Adipocyte (in vitro differentiated cells): ENCODE results near the gene PMPCA.

ENCODE experiments used
- DNase-seq: peaks from one replicate; pipeline ENCODE4 v3.0.0-alpha.2; 2015; ENCODE audit warnings: low read depth
- H3K27me3 ChIP-seq: replicated peaks from 2 replicates; pipeline ENCODE4 v1.7.0; 2013; ENCODE audit warnings: mild to moderate bottlenecking, low read length, moderate library complexity; ENCODE audit not compliant: control insufficient read depth, insufficient read depth
- H3K36me3 ChIP-seq: 2 replicates; pipeline ENCODE4 v1.7.0; 2013; ENCODE audit warnings: low read length, mild to moderate bottlenecking, moderate library complexity; ENCODE audit not compliant: control insufficient read depth, insufficient read depth, severe bottlenecking
- H3K4me1 ChIP-seq: 2 replicates; pipeline ENCODE4 v1.7.0; 2013; ENCODE audit warnings: mild to moderate bottlenecking, low read length, moderate library complexity; ENCODE audit not compliant: control insufficient read depth, insufficient read depth
- H3K4me3 ChIP-seq: 2 replicates; pipeline ENCODE4 v1.7.0; 2013; ENCODE audit warnings: mild to moderate bottlenecking, low read length, moderate library complexity
- H3K9ac ChIP-seq: 2 replicates; pipeline ENCODE4 v1.7.0; 2013; ENCODE audit warnings: mild to moderate bottlenecking, low read length, moderate library complexity
- H3K9me3 ChIP-seq: 2 replicates; pipeline ENCODE4 v1.7.0; 2013; ENCODE audit warnings: mild to moderate bottlenecking, low read length, moderate library complexity; ENCODE audit not compliant: control insufficient read depth

PMPCA gene

GRCh38 chr9:136410500-136411287, at the start of gene PMPCA, which contains the start of gene ENTR1:
TSS of gene PMPCA (plus strand) at chr9:136410658. CDS start at chr9:136410669, 11 bp downstream.
TSS of gene ENTR1 (minus strand) at chr9:136410614. CDS start at chr9:136410397, 217 bp downstream.
- Histone ChIP-seq H3K27me3 (no peaks in the 10 kb centered on the region), H3K9ac (peak within 1 kb of the TSS; percentile 97), H3K9me3 (no peaks in the 10 kb centered on the region), H3K36me3 (peaks cover 52% of the 10 kb centered on the region), H3K4me3 (peak within 1 kb of the TSS; percentile 98), H3K4me1 (peaks cover 30% of the 10 kb centered on the region)
- DNase-seq, result peak; percentile 98

GRCh38 chr9:136361047-136361753, 49.3 kb upstream of the PMPCA start:
- Histone ChIP-seq H3K4me3 (no peak overlapping the region), H3K9me3 (no peaks in the 10 kb centered on the region), H3K4me1 (peaks cover 26% of the 10 kb centered on the region), H3K36me3 (peaks cover 2% of the 10 kb centered on the region), H3K9ac (peak overlapping the region; percentile 69), H3K27me3 (no peaks in the 10 kb centered on the region)
- DNase-seq, result no peak

- Histone ChIP-seq H3K4me1 (peaks cover 26% of the 10 kb centered on the region), H3K36me3 (no peaks in the 10 kb centered on the region), H3K27me3 (no peaks in the 10 kb centered on the region), H3K9ac (peak overlapping the region; percentile 69), H3K4me3 (peak overlapping the region; percentile 63), H3K9me3 (no peaks in the 10 kb centered on the region)
- DNase-seq, result no peak
Observed at GRCh38 chr9:136361754-136362449, 48.6 kb upstream of the PMPCA start.

GRCh38 chr9:136362450-136362784, 48.0 kb upstream of the PMPCA start:
- no peaks in the 10 kb centered on the region for H3K27me3 ChIP-seq
- peaks cover 26% of the 10 kb centered on the region for H3K4me1 ChIP-seq
- DNase-seq, result no peak
- peak overlapping the region; percentile 63 for H3K4me3 ChIP-seq
- H3K9me3 ChIP-seq, result no peaks in the 10 kb centered on the region
- H3K36me3 ChIP-seq, result no peaks in the 10 kb centered on the region
- H3K9ac ChIP-seq, result peak overlapping the region; percentile 69

- Histone ChIP-seq H3K36me3 (no peaks in the 10 kb centered on the region), H3K27me3 (no peaks in the 10 kb centered on the region), H3K4me3 (peak within 1 kb of the TSS; percentile 88), H3K9me3 (no peaks in the 10 kb centered on the region), H3K9ac (peak within 1 kb of the TSS; percentile 93), H3K4me1 (peaks cover 26% of the 10 kb centered on the region)
- peak; percentile 98 for DNase-seq
Observed at GRCh38 chr9:136363106-136363948, 47.1 kb upstream of the PMPCA start, which contains the start of gene DNLZ. TSS of gene DNLZ (minus strand) at chr9:136363744. CDS start at chr9:136363714, 30 bp downstream.

GRCh38 chr9:136363949-136364748, 46.3 kb upstream of the PMPCA start:
- H3K4me3 ChIP-seq, result peak overlapping the region; percentile 88
- no peaks in the 10 kb centered on the region for H3K27me3 ChIP-seq
- no peak for DNase-seq

GRCh38 chr9:136364942-136365774, 45.3 kb upstream of the PMPCA start:
- H3K4me1 ChIP-seq, result peaks cover 26% of the 10 kb centered on the region
- H3K4me3 ChIP-seq, result no peak overlapping the region
- H3K9ac ChIP-seq, result no peak overlapping the region
- H3K36me3 ChIP-seq, result no peaks in the 10 kb centered on the region
- H3K27me3 ChIP-seq, result no peaks in the 10 kb centered on the region
- DNase-seq, result no peak
- H3K9me3 ChIP-seq, result no peaks in the 10 kb centered on the region

More at GRCh38 chr9:136363949-136364748, 46.3 kb upstream of the PMPCA start:
- no peaks in the 10 kb centered on the region for H3K9me3 ChIP-seq
- peaks cover 26% of the 10 kb centered on the region for H3K4me1 ChIP-seq
- no peaks in the 10 kb centered on the region for H3K36me3 ChIP-seq
- H3K9ac ChIP-seq, result peak overlapping the region; percentile 93

- H3K4me3 ChIP-seq, result no peak overlapping the region
- no peak overlapping the region for H3K9ac ChIP-seq
- H3K27me3 ChIP-seq, result no peaks in the 10 kb centered on the region
- H3K36me3 ChIP-seq, result no peaks in the 10 kb centered on the region
- no peak for DNase-seq
- peaks cover 24% of the 10 kb centered on the region for H3K4me1 ChIP-seq
- no peaks in the 10 kb centered on the region for H3K9me3 ChIP-seq
Observed at GRCh38 chr9:136365775-136366222, 44.7 kb upstream of the PMPCA start.

GRCh38 chr9:136366826-136367225, 43.6 kb upstream of the PMPCA start:
- no peak for DNase-seq

More at GRCh38 chr9:136366826-136367225, 43.6 kb upstream of the PMPCA start:
- Histone ChIP-seq H3K27me3 (no peaks in the 10 kb centered on the region), H3K4me1 (peaks cover 19% of the 10 kb centered on the region), H3K36me3 (no peaks in the 10 kb centered on the region), H3K4me3 (no peak overlapping the region), H3K9ac (no peak overlapping the region), H3K9me3 (no peaks in the 10 kb centered on the region)
